ENCODE data around the gene COX7A2. TPM values are rescaled to one million over a fixed set of nuclear protein-coding genes. Genes with fewer than 3 reads are reported as not detected.

COX7A2 gene
- total and polyA plus RNA-seq, 2 of the 4 experiments (the other 2 are of a cell fraction) = 174 to 776 TPM

- H4K91ac ChIP-seq (ENCODE audit: insufficient read depth, low read depth, low read length) = no peak overlapping the region
- no peak overlapping the region for H3K4me3 ChIP-seq (ENCODE audit: insufficient read depth, low read depth, low read length)
- H3K14ac ChIP-seq (replicated peaks; ENCODE audit: low read depth, low read length) = no peak overlapping the region
- DNase-seq = no peak
- H3K36me3 ChIP-seq (ENCODE audit: control insufficient read depth, insufficient read depth, low read length) = no peaks in the 10 kb centered on the region
- ChIA-PET CTCF (no interaction called here), POLR2A (ENCODE audit: unreplicated experiment) (no interaction called here)
- no peak overlapping the region for H2BK120ac ChIP-seq (ENCODE audit: low read depth, low read length)
- no peak overlapping the region for H3K18ac ChIP-seq (ENCODE audit: low read depth, low read length)
- H2AK5ac ChIP-seq (ENCODE audit: low read depth, low read length) = no peak overlapping the region
- dilution Hi-C loops (cut with HindIII; ENCODE audit: low sequenced_read_pairs, unreplicated experiment) = no loop called here
- H3K27me3 ChIP-seq (ENCODE audit: control insufficient read depth, insufficient read depth, low read length) = no peaks in the 10 kb centered on the region
- peaks cover 10% of the 10 kb centered on the region for H3K4me1 ChIP-seq (ENCODE audit: control insufficient read depth, insufficient read depth, low read length)
- TF ChIP-seq CEBPB (IDR thresholded peaks at IDR 0.05; ENCODE audit: low read depth, low read length) (no peak), SMC3 (IDR thresholded peaks at IDR 0.05; ENCODE audit: low read depth, low read length) (no peak), RCOR1 (IDR thresholded peaks at IDR 0.05; ENCODE audit: insufficient replicate concordance, low read length) (no peak)
- H2BK15ac ChIP-seq (ENCODE audit: low read depth, low read length) = no peak overlapping the region
- H2AFZ ChIP-seq (replicated peaks; ENCODE audit: low read length, poor library complexity) = no peak overlapping the region
- H3K4me2 ChIP-seq (ENCODE audit: low read depth, low read length) = no peak overlapping the region
- no peak overlapping the region for H2BK20ac ChIP-seq (ENCODE audit: low read depth, low read length)
- H3K79me1 ChIP-seq (ENCODE audit: low read depth in 1 of 2, low read length in 2 of 2) = no peaks in the 10 kb centered on the region
- no peak overlapping the region for H3K27ac ChIP-seq (ENCODE audit: insufficient read depth, low read length)
- BruUV-seq (replicated peaks) = no TSS peak
- ATAC-seq (ENCODE audit: low read depth) = no peak
- H4K8ac ChIP-seq (ENCODE audit: low read depth in 2 of 2, low read length in 2 of 2) = no peak overlapping the region
- H2AK9ac ChIP-seq (replicated peaks; ENCODE audit: low read depth, low read length, poor library complexity) = no peak overlapping the region
- intact Hi-C loops (cut with micrococcal nuclease) = no loop called here
- H3K56ac ChIP-seq (ENCODE audit: extremely low read depth, insufficient read depth, low read length) = no peak overlapping the region
- H3K9me1 ChIP-seq (ENCODE audit: insufficient read depth, low read length) = peaks cover 5% of the 10 kb centered on the region; the same call in 1 of the 2 replicates
- H3K9me3 ChIP-seq (ENCODE audit: control insufficient read depth, insufficient read depth, low read length) = no peaks in the 10 kb centered on the region
- H3K9ac ChIP-seq (ENCODE audit: low read depth, low read length) = no peak overlapping the region
- H3K4ac ChIP-seq (ENCODE audit: low read depth, low read length) = no peak overlapping the region
- in situ Hi-C loops (cut with MboI; ENCODE audit: low sequenced_read_pairs) = no loop called here
- no peak overlapping the region for H2BK5ac ChIP-seq (ENCODE audit: low read depth, low read length, poor library complexity, severe bottlenecking)
- no peak overlapping the region for H3K23ac ChIP-seq (ENCODE audit: low read depth, low read length)
- no peak overlapping the region for H4K5ac ChIP-seq (ENCODE audit: low read depth, low read length)
- H4K20me1 ChIP-seq (ENCODE audit: insufficient read depth, low read length) = no peaks in the 10 kb centered on the region
Measured at GRCh38 chr6:75222261-75222660, 21.3 kb downstream of the COX7A2 start.
